SK-MEL-5 (cell line): ENCODE data around the gene COL20A1. TPM values are rescaled to one million over a fixed set of nuclear protein-coding genes. Genes with fewer than 3 reads are reported as not detected.
"Not testable (repeated sequence)": the region's sequence is repeated elsewhere in the genome, so short reads cannot be mapped to it uniquely, and the experiment has no call there.

Source experiments
- DNase-seq: peaks from one replicate; pipeline ENCODE4 v3.0.0-alpha.2; 2016; ENCODE audit warnings: low read depth, low spot score
- in situ Hi-C: cut with HindIII; loops from 2 replicates; pipeline ENCODE4 v1.10.0; 2016; ENCODE audit warnings: low sequenced_read_pairs, high pct_unique_total_duplicates, low pct_unique_long_range_greater_than_20kb
- total RNA-seq: library from RNA; depleted of rRNA; stranded (reverse); fragments of >200 nt; shearing (Covaris generic); gene quantifications from 2 replicates; pipeline ENCODE4 v1.2.3, GENCODE V29; 2014

The COL20A1 gene
- total RNA-seq, 1 experiment from 2014 or later: not detected

DNA sequence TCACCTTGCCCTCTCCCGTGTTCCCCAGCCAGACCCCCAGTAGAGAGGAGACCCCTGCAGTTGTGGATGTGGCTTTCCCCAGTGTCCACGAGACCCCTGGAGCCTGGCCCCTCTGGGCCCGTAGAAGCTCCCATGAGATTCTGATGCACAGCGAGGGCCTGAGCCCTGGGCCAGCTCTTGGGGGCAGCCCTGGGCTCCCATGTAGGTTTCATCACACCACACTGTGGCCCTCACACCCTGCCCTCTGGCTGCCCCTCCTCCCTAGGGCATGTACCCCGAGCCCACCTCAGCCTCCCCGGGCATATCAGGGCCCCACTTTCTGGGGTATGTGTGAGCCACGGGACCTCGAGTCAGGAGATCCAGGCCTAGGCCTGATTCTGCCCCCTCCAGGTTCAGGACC, 75.2 kb downstream of the COL20A1 start:
- DNase-seq: no peak

DNA sequence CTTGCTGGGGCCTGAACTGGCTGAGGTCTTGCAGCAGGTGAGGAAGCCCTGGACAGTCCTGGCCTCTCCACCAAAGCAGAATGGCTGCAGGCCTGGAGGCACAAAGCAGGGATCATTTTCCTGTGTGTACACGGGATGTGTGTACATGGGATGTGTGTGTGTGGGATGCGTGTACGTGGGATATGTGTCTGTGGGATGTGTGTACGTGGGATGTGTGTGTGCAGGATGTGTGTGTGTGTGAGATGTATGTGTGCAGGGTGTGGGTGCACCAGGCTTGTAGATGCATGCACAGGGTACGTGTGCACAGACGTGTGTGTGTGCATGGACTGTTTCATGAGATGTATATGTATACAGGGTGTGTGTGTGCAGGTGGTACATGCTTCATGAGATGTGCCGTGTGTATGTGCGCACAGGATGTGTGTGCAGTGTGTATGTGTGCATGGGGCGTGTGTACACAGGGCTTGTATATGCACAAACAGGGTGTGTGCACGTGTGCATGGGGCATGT, 76.1 kb downstream of the COL20A1 start:
- no peak for DNase-seq
- in situ Hi-C loops: no loop called here

More for the DNA sequence above, 75.2 kb downstream of the COL20A1 start:
- in situ Hi-C loops: no loop called here

DNA sequence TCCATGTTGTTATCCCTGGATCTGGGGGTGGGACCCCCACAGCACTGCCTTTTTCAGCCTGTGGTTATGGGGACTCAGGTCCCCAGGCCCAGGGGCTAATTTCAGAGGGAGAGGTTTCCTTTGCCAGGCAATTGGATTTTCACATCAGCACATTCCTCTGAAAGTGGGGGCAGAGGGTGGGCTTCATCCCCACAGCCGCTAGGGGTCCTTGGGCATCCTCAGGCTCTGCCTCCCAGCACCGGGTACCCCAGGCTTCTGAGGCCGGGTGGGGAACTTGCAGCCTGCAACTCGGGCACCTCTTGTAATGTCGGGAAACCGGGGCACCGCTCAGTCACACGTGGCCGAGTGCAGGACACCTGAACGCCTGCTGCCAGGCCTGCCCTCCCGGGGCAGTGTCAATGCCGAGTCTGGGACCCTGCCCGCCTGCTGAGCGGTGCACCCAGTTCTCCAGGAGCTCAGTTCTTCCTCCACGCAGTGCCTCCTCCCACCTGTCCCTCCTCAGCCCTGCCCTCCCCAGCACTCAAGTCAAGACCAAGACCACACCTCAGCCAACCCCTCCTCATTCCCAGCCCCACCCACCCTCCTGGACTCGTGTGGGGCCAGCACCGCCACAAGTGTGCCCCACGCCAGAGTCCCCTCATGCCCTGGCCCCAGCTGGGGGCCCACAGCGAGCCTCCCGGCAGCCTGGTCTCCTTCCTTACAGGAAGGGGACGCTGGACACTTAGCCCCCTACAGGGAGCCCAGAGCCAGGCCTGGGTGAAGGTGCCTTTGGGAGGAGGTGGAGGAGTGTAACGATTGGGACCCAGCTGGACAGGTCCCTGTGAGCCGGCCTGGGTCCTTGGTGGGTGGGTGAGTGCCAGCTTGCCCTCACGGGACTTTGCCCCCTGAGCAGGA, 77.0 kb downstream of the COL20A1 start:
- no peak for DNase-seq
- in situ Hi-C loops: no loop called here

DNA sequence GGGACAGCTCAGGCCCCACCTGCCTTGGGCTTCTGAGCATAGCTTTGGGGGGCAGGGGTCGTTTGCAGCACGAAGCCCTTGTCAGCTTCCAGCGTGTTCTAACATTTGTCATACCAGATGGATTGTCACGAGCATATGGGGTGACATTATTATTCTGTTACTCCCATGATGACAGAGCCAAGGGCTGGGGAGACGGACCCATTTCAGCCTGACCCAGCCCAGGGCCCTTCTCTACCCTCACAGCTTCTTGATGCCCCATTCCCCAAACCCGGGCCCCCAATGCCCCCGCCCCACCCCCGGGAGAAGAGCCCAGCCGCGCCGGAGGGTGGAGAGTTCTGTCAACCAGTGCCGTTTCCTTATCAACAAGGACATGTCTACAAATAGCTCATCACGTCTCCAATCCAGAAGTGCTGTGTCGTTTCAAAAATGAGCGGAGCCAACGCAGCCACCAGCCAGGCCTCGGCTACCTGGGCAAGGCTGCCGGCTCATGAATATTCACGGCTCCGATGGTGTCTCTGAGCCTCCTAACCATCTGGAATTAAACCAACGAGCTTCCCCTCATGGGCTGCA, 77.7 kb downstream of the COL20A1 start:
- in situ Hi-C loops: no loop called here
- DNase-seq: no peak

DNA sequence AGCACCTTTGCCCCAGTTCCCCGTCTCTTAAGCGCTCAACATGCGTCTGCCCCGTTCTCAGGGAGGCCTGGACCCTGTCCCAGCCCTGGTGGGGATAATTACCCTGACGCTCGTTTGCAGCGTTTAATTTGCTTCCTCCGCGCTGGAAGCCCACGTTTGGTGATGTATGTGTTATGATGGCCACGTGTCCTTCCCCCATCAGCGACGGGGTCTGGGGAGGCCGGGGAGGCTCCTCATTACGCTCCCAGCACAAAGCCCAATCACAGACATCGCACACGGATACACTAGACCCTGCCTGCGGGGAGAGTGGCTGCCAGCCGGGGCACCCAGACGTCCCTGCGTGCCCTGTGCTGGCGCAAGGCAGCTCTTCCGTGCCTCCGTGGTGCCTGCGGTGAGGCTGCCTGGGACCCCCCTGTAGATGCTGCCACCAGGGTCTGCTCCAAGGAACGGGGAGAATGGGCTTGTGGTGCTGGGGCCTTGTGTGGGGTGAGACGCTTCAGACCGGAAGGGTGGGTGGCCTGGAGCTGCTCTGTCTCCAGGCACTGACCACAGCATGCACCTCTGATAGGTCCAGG, 78.4 kb downstream of the COL20A1 start:
- in situ Hi-C loops: no loop called here
- DNase-seq: no peak

DNA sequence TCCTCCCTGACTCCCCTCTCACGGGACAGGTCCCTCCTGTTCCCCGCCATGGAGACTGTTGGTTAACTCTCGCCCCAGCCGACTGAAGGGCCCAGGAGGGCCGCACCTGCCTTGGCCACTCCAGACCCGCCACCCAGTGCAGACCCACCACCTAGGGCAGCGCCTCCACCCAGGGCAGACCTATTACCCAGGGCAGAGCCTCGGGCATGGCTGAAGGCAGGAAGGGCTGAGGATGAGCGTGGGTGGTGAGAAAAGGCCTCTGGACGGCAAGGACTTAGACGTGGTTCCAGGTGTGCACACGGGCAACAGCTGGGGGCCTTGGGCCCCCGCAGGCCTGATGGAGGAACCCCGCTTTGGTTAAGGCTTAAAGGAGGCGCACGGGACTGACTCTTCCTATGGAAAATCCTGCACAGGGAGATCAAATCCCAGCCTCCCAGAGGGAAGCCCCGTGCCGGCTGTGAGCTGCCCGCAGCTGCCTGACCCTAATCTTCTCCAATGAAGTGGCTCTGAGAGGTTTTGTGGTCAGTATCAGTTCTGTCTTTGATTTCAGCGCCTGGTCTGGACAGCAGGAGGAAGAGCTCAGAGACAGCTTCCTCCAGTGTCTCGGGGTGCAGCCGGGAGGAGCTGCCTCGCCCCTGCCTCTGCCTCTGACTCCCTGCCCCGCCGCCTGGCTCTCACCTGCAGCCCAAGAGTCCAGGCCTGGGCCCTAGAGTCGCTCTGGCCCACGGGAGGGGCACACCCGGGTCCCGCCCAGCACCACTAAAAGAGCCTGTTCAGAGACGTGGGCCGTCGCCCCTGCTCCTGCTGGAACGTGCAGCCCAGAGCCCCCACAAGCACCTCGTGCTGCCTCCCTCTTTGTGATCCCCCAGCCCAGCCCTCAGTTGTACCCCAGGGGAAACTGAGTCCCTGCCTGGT, 80.2 kb downstream of the COL20A1 start:
- in situ Hi-C loops: no loop called here
- no peak for DNase-seq

DNA sequence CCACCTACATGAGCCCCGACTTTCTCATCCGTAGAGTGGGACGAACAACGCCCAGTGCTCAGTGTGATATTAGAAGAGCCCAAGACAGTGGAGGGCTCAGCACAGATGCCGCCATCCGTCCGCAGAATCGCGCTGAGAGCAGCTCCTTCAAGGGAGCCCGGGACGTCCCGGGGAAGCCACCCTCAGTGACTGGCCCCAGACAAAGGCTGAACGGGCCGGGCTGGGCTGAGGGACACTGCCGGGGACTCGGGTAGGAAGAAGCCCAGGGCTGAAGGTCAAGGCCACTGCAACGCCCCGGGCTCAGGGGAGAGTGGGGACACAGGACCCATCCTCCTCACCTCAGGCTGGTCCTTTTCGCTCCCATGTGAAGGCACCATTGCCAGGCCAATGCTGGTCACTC, 81.0 kb downstream of the COL20A1 start:
- in situ Hi-C loops: no loop called here
- DNase-seq: no peak

DNA sequence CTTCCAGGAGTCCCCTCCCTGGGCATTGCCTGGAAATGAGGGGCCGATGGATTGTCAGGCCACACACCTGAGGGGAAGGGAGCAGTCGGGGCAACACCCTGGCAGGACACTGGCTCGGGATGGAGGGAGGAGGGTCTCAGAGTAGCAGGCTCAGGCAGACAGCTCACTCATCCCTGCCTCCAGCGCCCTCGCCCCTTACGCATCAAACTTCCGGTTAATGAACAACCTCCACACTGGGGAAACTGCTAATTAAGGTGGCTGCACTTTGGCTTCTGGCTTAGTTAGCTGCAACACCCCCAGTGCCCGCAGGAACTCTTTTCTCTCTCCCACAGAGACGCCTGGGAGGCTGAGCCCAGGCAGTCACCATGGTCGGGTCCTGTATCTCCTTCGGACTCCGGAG, 81.5 kb downstream of the COL20A1 start:
- in situ Hi-C loops: no loop called here
- DNase-seq: no peak

DNA sequence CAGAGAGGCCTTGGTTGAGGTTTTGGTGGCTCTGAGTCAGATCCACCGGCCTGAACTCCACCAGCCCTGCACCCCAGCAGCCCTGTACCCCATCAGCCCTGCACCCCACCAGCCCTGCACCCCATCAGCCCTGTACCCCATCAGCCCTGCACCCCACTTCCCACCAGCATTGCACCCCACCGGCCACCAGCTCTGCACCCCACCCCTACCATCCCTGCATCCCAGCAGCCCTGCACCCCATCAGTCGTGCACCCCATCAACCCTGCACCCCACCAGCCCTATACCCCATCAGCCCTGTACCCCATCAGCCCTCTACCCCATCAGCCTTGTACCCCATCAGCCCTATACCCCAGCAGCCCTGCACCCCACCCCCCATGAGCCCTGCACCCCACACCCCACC, 82.5 kb downstream of the COL20A1 start:
- in situ Hi-C loops: no loop called here
- DNase-seq: no peak

DNA sequence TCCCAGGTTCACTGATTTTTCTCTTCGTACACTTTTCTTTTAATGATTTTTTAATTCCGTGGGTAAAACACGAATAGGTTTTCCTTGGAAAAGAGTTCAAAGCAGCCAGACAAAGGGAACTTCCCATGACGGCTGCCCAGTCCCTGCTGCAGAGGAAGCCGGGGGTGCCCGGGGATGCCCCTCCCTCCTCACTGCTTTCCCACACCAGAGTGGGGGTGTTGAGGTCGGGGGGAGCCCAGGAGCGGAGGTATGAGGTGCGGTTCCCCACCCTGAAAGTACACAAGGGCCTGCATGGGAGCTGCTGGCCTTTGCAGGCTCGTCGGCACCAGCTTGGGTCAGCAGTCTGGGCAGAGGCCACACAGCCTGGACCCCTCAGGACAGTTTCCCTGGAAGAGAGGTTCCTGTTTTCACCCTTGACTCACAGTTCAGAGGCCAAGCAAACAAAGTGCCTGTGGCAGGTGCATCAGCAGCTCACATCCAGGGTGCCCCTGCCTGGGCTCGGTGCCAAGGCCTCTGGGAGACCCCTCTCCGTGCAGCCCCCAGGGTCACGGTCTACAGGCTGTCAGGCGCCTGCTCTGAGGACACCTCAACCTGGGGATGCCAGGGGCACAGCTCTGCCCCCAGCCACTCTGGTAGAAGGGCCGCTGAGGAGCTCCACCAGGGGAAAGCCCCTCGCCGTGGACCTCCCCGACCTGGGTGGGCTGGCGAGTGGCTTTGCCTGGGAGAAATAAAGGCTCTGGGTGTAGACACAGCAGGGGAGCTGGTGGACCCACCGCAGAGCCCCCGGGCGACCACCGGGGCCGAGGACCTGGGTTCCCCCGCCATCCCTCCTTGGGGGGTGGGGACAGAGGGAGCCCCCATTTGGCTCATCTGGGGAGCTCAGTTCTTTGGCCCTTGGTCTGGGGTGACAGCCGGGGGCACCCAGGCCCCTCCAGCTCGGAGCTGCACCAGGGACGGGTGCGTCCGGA, 83.6 kb downstream of the COL20A1 start:
- in situ Hi-C loops: no loop called here
- DNase-seq: no peak

DNA sequence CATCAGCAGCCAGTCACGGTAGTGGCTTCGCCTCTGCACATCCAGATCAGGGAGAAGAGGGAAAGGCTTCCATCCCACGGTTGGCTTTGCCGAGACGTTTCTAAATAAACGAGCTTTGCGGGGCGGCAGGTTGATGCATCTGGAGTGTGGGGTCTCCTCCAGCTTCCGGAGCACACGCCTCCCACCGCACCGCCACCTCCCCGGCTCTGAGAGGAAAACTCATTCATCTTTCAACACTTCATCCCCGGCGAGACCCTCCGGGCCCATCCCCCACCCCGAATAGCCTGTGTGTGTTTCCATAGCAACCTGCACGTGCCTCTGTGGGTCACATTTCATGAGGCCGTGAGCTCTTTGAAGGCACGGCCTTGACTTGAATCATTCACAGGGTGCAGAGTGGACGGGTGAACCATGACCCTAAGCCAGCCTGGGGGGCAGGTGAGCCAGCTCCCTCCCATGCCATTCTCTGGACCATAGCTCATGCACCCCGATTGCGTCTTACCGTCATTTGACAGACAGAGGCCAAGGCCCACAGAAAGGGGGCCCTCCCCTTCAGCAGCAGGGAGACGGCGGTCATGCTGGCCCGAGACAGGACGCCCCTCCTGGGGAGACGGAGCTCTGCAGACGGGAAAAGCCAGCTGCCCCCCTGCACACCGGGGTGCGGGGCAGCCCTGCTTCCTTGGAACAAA, 84.4 kb downstream of the COL20A1 start:
- DNase-seq: no peak
- in situ Hi-C loops: no loop called here

DNA sequence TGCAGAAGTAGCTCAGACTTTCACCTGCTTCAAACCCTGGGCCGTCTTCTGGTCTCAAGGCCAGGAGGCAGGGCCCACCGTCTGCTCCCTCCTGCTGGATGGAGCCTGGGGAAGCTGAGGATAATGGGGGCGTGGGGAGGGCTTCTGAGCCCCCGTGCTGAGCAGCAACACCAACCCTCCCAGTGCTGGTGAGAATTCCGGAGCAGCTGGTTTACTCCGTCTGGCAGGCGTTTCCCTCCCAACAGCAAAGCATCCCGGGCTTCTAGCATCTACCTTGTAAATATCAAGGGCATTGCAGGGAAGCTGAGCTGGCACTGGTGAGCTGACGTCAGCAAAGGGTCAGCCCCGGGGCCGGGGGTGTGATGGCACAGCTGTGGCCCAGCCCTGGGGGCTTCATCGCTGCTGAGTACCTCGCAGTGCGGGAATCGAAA, 85.0 kb downstream of the COL20A1 start:
- in situ Hi-C loops: no loop called here
- DNase-seq: no peak

DNA sequence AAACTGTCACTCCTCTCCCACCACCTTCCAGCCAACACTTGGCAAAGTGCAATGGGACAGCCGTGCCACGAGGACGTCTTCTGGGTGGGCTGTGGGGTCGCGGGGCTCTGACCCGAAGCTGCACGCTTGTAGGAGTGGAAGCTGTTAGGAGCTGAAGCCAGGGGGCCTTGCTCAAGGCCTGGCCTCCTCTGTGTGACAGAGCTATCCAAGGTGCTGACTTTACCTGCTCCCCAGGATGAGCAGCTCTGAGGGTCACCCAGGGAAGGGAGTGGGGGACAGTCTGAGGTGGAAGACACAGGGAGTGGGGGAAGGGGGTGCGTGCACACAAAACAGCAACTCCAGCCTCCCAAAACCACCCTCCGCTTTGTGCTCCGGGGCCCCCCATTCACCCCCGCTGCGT, 85.6 kb downstream of the COL20A1 start:
- in situ Hi-C loops: no loop called here
- DNase-seq: no peak

DNA sequence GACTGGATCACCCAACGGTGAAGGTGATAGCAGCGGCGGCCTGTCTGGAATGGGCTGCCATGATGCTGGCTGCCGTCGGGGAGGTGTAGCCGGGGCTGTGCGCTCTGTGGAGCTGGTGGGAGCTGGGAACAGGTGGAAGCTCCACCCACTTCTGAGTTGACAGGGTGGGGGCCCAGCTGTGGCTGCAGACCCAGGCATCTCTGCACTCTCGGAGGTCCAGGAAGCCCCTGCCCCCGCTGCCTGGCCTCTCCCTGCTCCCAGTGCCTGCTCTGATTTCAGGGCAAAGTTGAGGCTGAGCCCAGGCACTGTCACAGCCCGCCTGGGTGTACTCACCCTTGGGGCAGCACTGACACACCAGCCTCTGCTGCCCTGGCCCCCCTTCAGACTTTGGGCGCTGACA, 86.3 kb downstream of the COL20A1 start:
- in situ Hi-C loops: no loop called here
- no peak for DNase-seq

DNA sequence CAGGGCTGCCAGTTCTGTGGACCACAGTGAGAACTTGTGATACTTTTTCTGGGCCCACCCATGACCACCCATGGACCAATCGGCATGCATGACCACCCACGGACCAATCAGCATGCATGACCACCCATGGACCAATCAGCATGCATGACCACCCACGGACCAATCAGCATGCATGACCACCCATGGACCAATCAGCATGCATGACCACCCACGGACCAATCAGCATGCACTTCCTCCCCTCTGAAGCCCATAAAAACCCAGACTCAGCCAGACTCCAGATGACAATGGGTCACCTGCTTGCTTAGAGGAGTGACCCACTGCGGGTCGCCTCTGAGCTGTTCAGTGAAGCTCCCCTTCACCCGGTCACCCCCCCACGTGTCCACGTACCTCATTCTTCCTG, 86.9 kb downstream of the COL20A1 start:
- peak; percentile 41 for DNase-seq
- in situ Hi-C loops: not testable (repeated sequence)

DNA sequence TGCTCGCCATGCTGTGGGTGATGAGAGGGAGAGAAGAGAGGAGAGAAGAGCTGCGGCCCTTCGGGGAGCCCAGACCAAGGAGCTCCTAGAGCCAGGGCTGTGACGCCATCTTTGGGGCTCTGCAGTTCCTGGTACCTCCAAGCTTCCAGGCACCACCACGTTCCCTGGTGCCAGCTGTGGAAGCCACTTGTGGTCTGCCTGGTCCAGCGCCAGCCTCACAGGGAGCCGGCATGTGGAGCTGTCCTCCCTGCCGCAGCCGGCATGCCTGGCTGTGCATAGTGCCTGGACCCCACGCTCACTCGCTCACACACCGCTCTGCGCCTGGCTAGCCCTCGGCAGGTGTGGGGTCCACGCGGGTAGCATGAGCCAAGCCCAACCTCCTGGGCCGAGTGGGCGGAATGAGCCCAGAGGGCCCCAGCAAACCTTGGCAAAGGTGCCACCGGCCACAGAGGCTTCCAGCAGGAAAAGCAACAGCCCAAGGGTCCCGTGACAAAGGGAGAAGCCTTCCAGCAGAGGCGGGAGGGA, 87.4 kb downstream of the COL20A1 start:
- DNase-seq: no peak
- in situ Hi-C loops: no loop called here
